GM18508 (cell line): ENCODE data around the gene METTL6.
"Not testable (repeated sequence)": the region's sequence is repeated elsewhere in the genome, so short reads cannot be mapped to it uniquely, and the experiment has no call there.

ENCODE experiments used
- ATAC-seq: cut with Tn5 transposase; IDR thresholded peaks from one replicate; pipeline ENCODE4 v1.9.1; 2021; ENCODE audit warnings: moderate number of reproducible peaks; ENCODE audit not compliant: insufficient read depth, unreplicated experiment

Gene METTL6

GRCh38 chr3:15377961-15378791, 49.2 kb downstream of the METTL6 start:
- peak; percentile 87 for ATAC-seq

GRCh38 chr3:15375461-15376000, 51.8 kb downstream of the METTL6 start:
- ATAC-seq = no peak

- no peak for ATAC-seq
Observed at GRCh38 chr3:15372918-15373317, 54.4 kb downstream of the METTL6 start.

- ATAC-seq = no peak
Observed at GRCh38 chr3:15368561-15369135, 58.7 kb downstream of the METTL6 start.

- ATAC-seq = no peak
Observed at GRCh38 chr3:15367059-15367458, 60.3 kb downstream of the METTL6 start.

- not testable (repeated sequence) for ATAC-seq
Observed at GRCh38 chr3:15364078-15364477, 63.3 kb downstream of the METTL6 start.

GRCh38 chr3:15361494-15362214, 65.7 kb downstream of the METTL6 start:
- ATAC-seq = peak; percentile 75

GRCh38 chr3:15360788-15361493, 66.4 kb downstream of the METTL6 start:
- ATAC-seq = no peak
